NCI-H1694 treated with DMSO at 0.1 percent for 48 hours (cell line): ENCODE measurements around the gene WTAP.
A peak's percentile ranks its signal among the peaks of the same experiment; 100 is the strongest.
"Not testable (repeated sequence)": the region's sequence is repeated elsewhere in the genome, so short reads cannot be mapped to it uniquely, and the experiment has no call there.

Source experiments
- DNase-seq: peaks from one replicate; lab custom pipeline; 2025; lab: John Stamatoyannopoulos, UW

Gene WTAP

DNA sequence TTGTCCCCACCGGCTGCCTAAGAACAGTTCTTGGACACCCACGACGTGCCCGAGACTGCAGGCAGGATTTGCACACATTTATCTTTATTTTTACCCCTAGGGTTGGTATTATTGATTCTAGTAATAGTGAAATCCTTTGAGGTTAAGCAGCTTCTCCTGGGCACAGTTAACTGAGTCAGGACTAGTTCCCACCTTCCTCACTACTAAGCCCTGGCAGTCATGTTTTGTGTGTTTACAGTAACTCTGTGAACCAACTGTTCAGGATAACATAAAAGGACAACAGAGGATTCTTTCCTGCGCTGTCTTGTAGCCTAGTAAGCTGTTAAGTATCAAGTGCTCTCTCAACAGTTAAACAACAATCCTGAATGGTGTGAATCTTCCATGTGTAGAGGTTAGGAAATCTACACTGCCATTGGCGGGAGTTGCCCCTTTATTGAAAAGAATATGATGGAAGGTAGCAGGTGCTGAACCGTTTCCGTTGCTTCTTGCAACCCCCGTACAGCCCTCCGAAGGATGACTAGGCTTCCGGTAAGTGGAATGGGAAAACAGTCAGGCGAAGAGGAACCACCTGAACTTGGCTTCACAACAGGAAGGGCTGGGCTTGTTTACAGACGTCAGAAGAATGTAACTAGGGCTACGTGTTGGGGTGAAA is 33.3 kb upstream of the WTAP start:
- DNase-seq = no peak

DNA sequence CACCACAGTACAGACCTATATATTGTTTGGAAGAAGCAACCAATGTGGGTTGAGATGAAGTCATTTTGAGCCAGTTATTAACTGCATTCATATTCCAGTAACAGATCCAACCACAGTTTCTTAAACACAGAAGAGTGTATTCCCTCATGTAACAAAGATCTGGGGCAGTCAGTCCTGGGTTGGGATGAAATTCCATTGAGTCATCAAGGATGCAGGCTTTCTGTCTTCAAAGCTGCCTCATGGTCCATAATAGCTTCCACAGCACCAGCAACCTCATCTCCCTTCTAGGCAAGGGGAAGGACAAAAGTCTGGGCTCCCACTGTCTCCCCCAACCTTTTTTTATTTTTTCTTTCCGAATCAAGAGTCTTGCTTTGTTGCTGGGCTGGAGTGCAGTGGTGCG is 31.3 kb upstream of the WTAP start:
- no peak for DNase-seq

DNA sequence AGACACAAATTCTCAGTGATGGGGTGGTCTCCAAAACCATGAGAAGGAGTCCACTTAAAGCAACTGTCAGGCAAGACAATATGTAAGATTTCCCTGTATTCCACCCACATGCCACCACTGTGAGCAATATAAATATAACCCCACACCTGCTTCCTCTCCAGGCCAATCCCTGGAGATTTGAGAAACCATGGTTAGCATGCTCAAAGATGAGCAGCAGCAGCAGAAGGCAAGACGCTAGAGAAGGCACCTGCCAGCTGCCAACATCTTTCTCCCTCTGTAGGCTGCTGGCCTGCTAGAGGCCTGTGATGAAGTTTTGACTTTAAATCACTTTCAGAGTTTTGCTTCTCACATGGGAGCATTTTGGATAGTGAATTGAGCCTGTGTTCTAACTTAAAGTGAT is 26.3 kb upstream of the WTAP start:
- no peak for DNase-seq

DNA sequence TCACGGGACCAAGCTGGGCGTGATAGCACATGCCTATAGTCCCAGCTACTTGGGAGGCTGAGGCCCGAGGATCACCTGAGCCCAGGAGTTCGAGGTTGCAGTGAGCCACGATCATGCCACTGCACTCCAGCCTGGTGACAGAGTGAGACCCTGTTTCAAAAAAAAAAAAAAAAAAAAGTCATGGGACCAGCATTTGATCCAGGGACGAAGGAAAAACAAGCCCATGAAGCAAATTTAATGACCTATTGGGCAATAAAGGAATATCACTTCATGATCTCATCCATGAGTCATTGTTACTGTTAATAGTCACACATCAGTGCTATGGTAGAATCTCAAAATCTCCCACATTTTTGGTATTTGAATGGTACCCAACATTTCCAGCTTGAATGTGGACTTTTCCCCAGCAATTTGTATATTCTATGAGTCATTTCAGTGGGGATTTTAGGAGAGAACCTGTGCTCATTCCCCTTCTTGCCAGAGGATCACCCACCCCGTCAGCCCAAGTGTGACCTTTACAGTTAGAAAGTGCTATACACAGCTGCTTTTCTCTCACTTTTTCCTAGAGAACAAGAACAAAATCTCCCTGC is 25.8 kb upstream of the WTAP start:
- no peak for DNase-seq

DNA sequence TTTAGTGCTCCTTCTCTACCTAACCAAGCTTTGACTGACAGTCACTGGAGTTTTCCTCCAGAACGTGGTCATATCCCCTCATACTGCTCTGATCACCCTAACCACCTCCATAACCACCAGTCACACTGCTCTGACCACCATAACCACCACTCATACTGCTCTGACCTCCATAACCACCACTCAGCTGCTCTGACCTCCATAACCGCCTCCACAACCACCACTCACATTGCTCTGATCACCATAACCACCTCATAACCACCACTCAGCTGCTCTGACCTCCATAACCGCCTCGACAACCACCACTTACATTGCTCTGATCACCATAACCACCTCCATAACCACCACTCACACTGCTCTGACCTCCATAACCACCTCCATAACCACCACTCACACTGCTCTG is 16.7 kb upstream of the WTAP start:
- DNase-seq = not testable (repeated sequence)

DNA sequence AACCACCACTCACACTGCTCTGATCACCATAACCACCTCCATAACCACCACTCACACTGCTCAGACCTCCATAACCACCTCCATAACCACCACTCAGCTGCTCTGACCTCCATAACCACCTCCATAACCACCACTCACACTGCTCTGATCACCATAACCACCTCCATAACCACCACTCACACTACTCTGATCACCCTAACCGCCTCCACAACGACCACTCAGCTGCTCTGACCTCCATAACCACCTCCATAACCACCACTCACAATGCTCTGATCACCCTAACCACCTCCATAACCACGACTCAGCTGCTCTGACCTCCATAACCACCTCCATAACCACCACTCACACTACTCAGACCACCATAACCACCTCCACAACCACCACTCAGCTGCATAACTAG is 14.9 kb upstream of the WTAP start:
- DNase-seq = not testable (repeated sequence)

DNA sequence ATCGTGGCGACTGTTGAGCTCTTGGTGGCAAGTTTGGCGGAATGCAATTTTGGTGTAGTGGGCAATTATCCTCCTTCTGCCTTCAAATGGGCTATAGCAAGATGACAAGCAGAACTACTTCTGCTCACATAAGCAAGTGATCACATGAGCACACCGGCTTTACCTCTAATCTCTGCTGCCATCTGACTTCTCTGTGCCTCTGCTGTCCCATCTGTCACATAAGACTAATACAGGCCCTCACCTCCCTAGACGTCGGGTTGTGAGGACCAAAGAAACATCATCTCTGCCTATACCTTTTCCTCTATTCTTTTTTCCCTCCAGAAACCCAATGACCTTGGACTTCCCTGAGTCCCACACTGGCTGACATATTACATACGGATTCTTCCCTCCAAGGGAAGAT is 13.3 kb upstream of the WTAP start:
- no peak for DNase-seq

DNA sequence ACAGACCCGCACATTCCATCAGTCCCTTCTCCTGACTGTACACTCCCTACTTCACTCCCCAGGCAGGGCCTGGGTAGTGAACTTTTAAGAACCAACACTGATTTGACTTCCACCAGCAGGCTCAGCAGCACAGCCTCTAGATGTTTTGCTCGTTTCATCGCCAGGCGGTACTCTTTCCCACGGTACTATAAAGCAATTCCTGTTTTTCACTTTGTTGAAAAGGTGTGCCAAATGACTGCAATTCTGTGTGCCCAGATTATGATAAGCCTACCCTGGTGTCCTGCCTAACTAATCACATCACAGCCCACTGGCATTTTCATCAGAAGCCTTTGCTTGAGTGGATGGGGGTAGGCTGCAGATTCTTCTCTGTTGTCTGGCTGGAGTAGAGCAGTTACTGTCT is 12.9 kb upstream of the WTAP start:
- no peak for DNase-seq

DNA sequence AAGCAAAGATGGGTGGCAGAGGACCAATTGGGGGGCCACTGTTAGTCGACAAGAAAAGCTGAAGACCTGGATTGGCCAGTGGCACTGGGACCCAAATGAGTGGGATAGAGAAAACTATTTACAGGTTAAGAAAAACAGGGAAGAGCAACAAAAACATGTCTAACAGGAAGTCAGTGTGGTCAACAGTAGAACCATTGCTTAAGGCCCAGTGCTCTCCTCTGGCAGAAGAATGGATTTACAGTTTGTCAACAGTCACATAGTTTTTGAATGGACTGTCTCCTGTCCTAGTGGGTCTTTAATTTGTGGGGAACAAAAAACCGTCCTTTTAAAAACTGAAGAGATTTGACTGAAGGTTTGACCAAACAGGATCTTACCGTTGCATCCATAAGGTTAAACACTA is 12.1 kb upstream of the WTAP start:
- no peak for DNase-seq

DNA sequence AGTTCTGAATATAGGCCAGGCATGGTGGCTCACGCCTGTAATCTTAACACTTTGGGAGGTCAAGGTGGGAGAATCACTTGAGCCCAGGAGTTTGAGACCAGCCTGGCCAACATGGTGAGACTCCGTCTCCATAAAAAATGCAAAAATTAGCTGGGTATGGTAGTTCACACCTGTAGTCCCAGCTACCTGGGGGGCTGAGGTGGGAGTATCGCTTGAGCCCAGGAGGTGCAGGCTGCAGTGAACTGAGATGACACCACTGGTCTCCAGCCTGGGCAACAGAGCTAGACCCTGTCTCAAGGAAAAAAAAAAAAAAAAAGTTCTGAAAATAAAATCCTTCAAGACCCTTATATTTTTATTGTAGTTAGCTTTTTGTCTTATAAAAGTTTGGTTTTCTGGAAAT is 11.7 kb upstream of the WTAP start:
- no peak for DNase-seq

DNA sequence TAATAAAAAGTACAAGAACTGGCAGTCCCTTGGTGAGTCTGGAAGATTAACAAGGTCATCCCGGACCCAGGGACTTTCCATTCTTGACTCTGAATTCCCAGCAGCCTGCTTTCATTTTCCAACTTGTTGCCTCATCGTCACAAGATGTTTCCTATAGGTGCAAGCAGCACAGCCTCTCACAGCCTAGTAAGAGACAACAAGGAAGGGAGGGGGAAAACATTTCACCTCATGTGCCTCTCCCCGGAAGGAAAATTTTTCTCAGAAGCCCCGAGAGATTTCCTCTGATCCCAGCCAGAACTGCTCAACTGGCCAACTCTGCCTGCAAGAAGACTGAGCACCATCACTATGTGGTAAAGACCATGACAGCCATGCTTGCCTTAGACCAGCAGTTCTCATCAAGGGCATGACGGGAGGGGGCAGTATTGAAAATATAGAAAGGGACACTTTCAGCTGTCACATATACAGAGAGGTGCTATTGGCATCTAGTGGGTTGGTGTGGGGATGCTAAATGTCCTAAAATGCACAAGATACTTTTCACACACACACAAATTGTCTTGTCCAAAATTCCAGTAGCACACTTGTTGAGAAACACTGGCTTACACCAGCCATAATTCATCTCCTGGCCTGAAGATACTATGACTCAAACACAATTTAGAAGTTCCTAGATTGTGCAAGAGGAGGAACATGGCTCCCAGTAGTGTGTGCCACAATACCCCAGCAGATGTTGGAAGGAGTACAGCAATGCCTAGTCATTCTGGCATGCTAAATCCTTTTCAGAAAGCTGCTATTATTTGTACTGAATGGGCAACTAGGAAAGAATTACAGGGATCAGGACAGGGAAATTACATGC is 10.8 kb upstream of the WTAP start:
- peak; percentile 20 for DNase-seq

DNA sequence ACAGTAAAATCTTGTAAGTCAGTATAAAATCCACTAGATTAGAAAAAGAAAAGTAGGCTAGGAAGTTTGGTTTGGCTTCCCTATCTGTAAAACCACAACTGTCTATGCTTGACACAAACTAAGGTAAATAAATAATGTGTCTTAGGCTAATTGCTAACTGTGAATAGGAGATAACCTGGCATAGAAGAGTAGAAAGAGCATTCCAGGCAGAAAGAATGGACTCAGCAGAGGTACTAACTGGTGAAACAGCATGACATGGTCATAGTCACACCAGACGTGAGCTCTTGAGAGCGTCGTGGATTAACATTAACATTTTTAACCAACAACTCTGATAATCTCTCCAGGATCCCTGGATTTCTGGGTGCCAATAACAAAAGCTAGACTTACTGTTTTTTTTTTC is 8.7 kb upstream of the WTAP start:
- DNase-seq = no peak

DNA sequence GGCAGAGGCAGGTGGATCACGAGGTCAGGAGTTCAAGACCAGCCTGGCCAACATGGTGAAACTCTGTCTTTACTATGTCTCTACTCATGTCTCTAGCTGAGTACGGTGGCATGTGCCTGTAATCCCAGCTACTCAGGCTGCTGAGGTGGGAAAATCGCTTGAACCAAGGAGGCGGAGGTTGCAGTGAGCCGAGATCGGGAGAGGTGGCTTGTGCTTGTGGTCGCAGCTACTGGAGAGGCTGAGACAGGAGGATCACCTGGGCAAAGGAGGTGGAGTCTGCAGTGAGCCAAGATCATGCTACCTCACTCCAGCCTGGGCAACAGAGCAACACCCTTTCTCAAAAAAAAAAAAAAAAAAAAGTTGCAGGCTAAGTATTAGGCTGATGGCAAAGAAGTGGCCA is 8.0 kb upstream of the WTAP start:
- no peak for DNase-seq

DNA sequence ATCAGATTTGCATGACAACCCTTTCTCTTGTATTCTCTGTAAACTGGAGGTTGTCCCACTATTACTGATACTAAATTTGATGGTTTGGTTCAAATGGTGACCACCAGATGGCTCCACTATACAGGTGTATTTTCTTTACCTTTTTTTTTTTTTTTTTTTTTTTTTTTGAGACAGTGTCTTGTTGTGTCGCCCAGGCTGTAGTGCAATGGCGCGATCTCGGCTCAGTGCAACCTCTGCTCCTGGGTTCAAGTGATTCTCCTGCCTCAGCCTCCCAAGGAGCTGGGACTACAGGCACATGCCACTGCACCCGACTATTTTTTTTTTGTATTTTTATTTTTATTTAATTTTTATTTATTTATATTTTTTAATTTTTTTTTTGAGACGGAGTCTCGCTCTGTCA is 6.6 kb upstream of the WTAP start:
- no peak for DNase-seq

DNA sequence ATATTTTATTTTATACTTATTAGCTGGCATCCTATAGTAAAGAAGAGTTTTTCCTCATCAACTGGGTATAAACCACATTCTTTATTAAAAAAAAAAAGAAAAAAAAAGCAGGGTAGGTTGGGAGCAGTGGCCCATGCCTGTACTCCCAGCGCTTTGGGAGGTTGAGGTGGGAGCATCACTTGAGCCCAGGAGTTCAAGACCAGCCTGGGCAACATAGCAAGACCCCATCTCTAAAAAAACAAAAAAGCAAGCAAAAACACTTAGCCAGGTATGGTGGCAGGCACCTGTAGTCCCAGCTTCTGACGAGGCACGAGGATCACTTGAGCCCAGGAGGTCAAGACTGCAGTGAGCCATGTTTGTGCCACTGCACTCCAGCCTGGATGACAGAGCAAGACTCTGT is 5.3 kb upstream of the WTAP start:
- DNase-seq = not testable (repeated sequence)

DNA sequence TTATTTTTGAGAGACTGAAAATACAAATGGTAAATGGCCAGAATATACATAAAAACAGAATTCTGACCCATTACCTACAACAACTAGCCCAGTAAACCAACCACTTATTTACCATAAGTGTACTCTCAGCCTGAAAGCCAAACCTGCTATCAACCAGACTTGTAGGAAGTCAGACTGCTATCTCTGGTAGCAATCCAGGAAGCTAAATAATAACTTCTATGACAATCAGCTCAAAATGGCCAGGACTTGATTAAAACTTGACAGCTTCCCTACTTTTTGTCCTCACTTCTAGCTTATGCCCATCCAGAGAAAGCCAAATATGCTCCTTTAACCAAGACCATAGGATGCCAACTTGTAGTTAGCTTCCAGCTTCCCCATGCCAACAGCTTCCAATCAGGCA is 4.7 kb upstream of the WTAP start:
- DNase-seq = no peak

DNA sequence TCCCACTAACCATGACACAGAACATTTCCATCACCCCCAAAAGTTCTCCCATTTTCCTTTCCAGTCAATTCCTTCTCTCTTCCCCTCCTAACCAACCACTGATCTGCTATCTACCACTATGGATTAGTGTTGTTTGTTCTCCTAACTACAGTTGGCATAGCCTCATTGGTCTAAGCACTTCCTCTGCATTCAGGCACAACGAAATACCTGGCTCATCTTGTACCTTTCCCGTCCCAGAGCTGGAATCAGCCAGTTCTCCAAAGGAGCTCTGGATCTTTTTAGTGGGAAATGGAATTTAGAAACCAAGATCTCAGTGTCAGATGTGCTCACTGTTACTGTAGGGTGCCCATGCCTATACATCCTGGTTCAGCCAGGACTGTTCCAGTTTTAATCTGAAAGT is 4.0 kb upstream of the WTAP start:
- no peak for DNase-seq

DNA sequence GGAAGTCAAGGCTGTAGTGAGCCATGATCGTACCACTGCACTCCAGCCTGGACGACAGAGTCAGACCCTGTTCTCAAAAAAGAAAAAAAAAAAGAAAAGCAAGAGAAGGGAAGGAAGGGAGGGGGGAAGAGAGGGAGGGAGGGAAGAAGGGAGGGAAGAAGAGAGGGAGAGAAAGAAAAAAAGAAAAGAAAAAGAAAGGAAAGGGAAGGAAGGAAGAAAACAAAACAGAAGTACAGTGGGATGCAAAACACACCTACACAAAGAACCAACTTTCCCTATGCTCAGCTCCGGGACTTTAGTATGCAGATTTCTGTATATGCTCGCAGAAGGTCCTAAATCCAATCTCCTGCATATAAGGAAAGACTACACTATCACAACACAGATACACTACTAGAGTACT is 2.5 kb upstream of the WTAP start:
- DNase-seq = no peak

DNA sequence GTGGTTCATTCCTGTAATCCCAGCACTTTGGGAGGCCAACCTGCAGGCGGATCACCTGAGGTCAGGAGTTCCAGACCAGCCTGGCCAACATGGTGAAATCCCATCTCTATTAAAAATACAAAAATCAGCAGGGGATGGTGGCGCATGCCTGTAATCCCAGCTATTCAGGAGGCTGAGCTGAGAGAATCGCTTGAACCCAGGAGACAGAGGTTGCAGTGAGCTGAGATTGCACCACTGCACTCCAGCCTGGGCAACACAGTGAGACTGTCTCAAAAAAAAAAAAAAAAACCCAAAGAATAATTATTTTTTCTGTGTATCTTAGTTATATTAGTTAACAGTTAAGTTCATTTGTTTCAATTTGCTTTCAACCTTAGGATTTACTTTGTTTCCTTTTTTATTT is 2.1 kb upstream of the WTAP start:
- DNase-seq = not testable (repeated sequence)

DNA sequence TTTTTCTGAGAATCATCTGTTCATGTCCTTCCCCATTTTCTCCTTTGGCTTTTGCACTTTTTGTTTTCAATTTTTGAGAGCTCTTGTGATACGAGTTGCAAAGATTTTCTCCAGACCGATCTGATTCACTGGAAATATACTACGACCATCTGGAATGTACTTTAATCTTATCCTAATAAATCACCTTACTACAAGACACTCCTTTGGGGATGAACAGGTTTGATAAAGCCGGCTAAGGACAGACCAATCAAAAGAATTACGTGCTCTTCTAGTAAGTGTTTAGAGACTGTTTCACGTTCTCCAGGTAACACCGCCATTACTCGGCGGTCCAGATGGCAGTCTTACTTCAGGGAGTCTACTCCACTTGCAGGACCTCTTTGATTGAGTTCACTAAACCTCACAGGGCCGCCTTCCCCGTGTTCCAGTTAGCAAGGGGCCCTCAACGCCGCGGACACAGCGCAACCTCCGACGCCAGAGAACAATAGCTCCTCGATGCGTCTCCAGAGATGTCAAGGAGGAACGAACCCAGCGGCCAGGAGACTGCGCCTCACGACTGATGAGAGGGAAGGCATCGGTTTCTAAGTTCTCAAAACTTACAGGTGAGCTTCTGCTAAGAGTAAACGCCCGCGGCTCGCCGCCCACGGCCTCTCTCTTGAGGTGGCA is 920 bp upstream of the WTAP start:
- DNase-seq = peak; percentile 65

DNA sequence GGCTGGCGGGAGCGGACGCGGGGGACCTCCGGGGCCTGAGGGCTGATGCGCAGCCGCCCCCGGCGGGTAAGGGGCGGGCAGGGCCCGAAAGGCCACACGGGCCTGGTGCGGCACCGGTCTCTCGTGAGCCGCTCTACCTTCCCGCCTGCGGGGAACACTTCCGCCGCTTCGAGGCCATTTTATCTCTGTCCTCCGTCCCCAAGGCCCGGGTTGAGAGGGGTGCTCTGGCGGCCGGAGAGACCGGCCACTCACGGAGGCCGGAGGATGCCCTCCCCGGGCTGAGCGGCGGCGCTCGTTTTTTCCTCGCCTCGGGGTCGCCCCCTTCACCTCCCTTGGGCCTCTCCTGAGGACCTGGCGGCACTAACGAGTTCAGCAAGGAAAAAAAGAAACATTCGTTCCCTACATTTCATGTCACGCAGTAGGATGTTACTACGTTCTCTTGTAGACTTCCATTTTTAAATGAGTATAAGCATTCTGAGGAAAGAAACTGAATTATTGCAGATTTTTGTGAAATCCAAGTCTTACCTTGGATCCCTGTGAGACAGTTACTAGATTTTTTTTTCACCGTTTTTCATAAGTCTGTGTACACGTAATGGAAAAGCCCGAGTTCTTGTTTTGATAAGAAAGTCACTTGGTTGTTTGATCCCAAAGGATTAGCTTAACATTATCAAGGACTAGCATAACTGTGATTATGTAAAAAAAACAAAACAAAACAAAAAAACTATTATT is 575 bp downstream of the WTAP start:
- peak; percentile 8 for DNase-seq

DNA sequence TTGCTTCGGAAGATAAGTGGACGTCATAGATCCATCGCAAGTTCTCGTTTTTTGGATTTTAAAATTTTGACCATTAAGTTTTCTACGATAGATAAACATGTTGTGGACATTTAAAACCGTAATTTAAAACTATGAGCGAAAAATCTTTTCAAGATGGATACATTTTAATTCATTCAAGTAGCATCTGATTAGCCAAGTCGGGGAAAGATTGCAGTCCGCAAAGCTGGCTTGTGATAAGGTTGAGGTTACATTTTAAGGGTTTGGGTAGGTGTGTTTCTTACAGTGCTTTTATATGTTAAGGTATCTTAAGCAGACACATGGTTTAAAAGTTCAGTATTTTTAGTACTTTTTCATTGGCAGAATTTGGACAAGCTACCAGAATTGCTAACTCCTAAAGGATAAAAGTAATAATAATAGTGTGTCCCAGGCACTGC is 1.2 kb downstream of the WTAP start:
- DNase-seq = no peak
